HG03565 (cell line): ENCODE results near the gene SPPL2A.
"Not testable (repeated sequence)": the region's sequence is repeated elsewhere in the genome, so short reads cannot be mapped to it uniquely, and the experiment has no call there.

Source experiments
- ATAC-seq: cut with Tn5 transposase; IDR thresholded peaks from one replicate; pipeline ENCODE4 v1.9.1; 2021; ENCODE audit warnings: mild to moderate bottlenecking, moderate library complexity; ENCODE audit not compliant: unreplicated experiment

SPPL2A gene

DNA sequence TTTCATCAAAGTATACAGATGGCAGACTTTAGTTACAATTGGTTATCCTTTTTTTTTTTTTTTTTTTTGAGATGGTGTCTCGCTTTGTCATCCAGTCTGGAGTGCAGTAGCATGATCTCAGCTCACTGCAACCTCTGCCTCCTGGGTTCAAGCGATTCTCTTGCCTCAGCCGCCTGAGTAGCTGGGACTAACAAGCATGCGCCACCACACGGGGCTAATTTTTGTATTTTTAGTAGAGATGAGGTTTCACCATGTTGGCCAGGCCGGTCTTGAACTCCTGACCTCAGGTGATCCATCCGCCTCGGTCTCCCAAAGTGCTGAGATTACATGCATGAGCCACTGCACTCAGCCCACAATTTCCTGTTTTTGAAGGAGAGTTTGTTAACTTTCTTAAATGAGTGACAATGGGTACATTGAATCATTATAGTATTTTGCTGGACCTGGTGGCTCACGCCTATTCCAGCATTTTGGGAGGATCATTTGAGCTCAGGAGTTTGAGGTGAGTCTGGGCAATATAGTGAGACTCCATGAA is 70.8 kb downstream of the SPPL2A start:
- not testable (repeated sequence) for ATAC-seq

DNA sequence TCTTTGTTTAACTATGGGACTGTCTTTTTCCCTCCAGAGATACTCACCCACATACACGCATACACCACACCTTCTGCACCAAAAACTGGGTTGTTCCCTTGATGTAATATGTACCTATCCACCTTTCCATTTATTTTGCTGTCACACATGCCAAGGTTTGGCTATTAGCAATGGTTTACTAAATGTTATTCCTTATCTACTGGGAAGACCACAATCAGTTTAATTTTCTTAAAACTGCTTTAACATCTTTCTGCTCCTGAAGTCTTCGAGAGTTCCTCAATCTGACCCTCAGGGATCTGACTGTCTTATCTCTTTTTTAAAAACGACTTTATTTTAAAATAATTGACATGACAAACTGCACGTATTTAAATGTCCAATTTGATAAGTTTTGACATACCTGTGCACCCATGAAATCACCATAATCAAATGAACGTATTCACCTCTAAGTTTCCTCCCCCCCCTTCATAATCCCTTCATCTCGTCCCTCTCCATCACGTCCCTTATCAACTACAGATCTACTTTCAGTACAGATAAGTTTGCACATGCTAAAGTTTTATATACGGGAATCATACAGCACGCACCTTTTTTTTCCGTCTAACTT is 78.1 kb downstream of the SPPL2A start:
- no peak for ATAC-seq

- peak; percentile 73 for ATAC-seq
These were observed 78.8 kb downstream of the SPPL2A start, which contains the start of gene TRPM7 for GRCh38 chr15:50686469-50687301. Gene TRPM7, minus strand, starts transcription at chr15:50686797. Its CDS starts 264 bp downstream, at chr15:50686533.

DNA sequence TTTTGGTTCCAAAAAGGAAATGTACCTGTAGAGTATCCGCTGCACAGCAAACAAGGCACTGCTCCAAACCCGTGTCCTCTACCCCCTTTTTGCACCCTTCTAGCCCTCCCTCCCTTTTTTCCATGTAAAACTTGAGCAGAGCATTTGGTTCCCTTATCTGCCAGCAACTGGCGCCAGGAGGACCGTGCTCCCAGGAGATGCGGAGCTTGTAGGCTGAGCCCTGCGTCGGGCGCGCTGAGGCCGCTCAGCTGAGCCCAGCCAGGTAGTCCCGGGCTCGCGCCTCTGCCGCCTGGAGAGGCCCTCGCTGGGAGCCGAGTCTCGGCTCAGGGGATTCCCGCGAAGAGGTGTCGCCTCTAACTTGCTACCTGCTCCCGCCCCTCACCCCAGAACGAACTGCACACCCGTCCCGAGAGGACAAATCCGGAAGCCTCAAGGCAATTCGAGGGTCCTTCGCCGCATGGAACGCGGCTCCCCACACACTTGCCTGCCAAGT is 79.5 kb downstream of the SPPL2A start:
- peak; percentile 34 for ATAC-seq

DNA sequence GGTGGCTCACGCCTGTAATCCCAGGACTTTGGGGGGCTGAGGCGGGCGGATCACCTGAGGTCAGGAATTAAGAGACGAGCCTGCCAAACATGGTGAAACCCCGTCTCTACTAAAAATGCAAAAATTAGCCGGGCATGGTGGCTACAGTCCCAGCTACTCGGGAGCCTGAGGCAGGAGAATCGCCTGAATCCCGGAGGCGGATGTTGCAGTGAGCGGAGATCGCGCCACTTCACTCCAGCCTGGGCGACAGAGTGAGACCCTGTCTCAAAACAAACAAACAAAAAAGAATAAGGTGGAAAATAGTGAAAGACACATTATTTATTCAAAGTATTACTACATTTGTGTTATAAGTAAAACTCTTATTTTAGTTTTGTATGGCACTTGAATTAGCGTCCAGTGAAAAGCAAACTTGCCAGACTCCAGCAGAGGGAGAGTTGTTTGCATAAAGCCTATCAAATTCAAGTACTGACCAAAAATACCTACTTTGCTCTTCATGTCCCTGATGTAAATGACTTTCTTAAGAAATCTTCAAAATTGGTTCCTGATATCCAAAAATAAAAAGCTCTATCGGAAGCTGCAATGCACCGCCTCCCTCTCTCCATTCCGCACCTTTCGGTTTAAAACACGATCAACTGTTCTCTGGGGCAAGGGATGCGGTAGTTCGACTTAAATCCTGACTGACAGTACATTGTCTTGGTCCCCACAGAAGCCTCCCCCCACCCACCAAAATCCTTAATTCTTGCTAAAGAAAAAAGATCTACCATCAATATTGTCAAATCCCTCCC is 80.1 kb downstream of the SPPL2A start:
- ATAC-seq: no peak

GRCh38 chr15:50681467-50681866 is 84.0 kb downstream of the SPPL2A start:
- no peak for ATAC-seq

GRCh38 chr15:50676799-50677483 is 88.6 kb downstream of the SPPL2A start:
- ATAC-seq: no peak

- ATAC-seq: no peak
These were observed 89.9 kb downstream of the SPPL2A start for GRCh38 chr15:50675535-50676144.

DNA sequence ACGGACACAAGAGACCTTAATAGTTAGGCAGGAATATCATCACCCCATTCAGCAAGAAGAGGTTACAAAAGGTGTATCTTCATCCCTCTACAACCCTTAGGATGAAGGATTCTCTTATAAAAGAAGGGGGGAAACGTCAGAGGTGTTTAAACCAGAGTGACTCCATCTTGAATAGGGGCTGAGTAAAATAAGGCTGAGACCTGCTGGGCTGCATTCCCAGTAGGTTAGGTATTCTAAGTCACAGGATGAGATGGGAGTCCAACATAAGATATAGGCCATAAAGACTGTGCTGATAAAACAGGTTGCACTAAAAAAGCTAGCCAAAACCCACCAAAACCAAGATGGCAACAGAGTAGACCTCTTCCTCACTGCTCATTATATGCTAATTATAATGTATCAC is 95.4 kb downstream of the SPPL2A start:
- ATAC-seq: no peak

GRCh38 chr15:50669611-50670010 is 95.9 kb downstream of the SPPL2A start:
- ATAC-seq: no peak

GRCh38 chr15:50665938-50666337 is 99.6 kb downstream of the SPPL2A start:
- ATAC-seq: no peak

DNA sequence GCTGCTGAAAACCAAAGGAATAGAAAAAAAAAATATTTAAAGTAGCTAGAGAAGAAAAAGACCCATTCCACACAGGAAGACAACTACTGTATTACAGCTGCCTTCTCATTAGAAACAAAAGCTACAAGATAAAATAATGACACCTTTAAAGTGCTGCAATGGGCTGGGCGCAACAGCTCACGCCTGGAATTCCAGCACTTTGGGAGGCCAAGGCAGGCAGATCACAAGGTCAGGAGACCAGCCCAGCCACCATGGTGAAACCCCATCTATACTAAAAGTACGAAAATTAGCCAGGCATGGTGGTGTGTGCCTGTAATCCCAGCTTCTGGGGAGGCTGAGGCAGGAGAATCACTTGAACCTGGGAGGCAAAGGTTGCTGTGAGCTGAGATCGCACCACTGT is 110.0 kb downstream of the SPPL2A start:
- ATAC-seq: no peak

GRCh38 chr15:50653156-50653743 is 112.3 kb downstream of the SPPL2A start:
- ATAC-seq: no peak

DNA sequence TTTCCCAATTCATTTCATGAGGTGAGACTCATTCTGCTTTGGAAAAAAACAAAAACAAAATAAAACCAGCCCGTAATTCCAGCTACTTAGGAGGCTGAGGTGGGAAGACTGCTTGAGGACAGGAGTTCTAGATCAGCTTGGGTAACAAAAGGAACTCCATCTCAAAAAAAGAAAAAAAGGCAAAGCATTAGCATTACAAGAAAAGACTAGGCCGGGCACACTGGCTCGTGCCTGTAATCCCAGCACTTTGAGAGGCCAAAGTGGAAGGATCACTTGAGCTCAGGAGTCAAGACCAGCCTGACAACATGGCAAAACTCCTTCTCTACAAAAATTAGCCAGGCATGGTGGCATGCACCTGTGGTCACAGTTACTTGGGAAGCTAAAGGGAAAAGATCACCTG is 112.8 kb downstream of the SPPL2A start:
- ATAC-seq: no peak
